ENCODE measurements around the gene RAB6D. TPM values are rescaled to one million over a fixed set of nuclear protein-coding genes. Genes with fewer than 3 reads are reported as not detected.
"Not testable (repeated sequence)": the region's sequence is repeated elsewhere in the genome, so short reads cannot be mapped to it uniquely, and the experiment has no call there.

RAB6D gene
- polyA plus RNA-seq, 3 donors, result 2.0 to 2.3 (median 2.0) TPM

- no peak for DNase-seq (ENCODE audit: low read depth in 3 of 3, low spot score in 2 of 3)
Measured at GRCh38 chr2:131367352-131367751, 3.4 kb upstream of the RAB6D start.

GRCh38 chr2:131366643-131367042, 2.7 kb upstream of the RAB6D start:
- no peak for DNase-seq (ENCODE audit: low read depth in 3 of 3, low spot score in 2 of 3)

GRCh38 chr2:131365452-131365851, 1.5 kb upstream of the RAB6D start:
- no peak for DNase-seq (ENCODE audit: low read depth in 3 of 3, low spot score in 2 of 3)

- not testable (repeated sequence) for DNase-seq (ENCODE audit: low read depth in 3 of 3, low spot score in 2 of 3)
Measured at GRCh38 chr2:131363213-131363612, 755 bp downstream of the RAB6D start.

GRCh38 chr2:131361773-131362172, 2.2 kb downstream of the RAB6D start:
- DNase-seq (ENCODE audit: low read depth in 3 of 3, low spot score in 2 of 3), result not testable (repeated sequence)

GRCh38 chr2:131353167-131353697, 10.7 kb downstream of the RAB6D start:
- DNase-seq (ENCODE audit: low read depth in 3 of 3, low spot score in 2 of 3), result not testable (repeated sequence)

GRCh38 chr2:131349021-131349420, 14.9 kb downstream of the RAB6D start:
- DNase-seq (ENCODE audit: low read depth in 3 of 3, low spot score in 2 of 3), result no peak

GRCh38 chr2:131347035-131347434, 16.9 kb downstream of the RAB6D start:
- not testable (repeated sequence) for DNase-seq (ENCODE audit: low read depth in 3 of 3, low spot score in 2 of 3)

GRCh38 chr2:131339307-131339706, 24.7 kb downstream of the RAB6D start:
- DNase-seq (ENCODE audit: low read depth in 3 of 3, low spot score in 2 of 3), result not testable (repeated sequence)

- DNase-seq (ENCODE audit: low read depth in 3 of 3, low spot score in 2 of 3), result peak in 1 of 3 donors; percentile 1
Measured at GRCh38 chr2:131335319-131335718, 28.6 kb downstream of the RAB6D start.

GRCh38 chr2:131332709-131333108, 31.3 kb downstream of the RAB6D start:
- not testable (repeated sequence) for DNase-seq (ENCODE audit: low read depth in 3 of 3, low spot score in 2 of 3)

GRCh38 chr2:131331000-131331399, 33.0 kb downstream of the RAB6D start:
- DNase-seq (ENCODE audit: low read depth in 3 of 3, low spot score in 2 of 3), result peak in 1 of 3 donors; percentile 13

GRCh38 chr2:131322209-131322608, 41.8 kb downstream of the RAB6D start:
- DNase-seq (ENCODE audit: low read depth in 3 of 3, low spot score in 2 of 3), result no peak

GRCh38 chr2:131321344-131321743, 42.6 kb downstream of the RAB6D start:
- not testable (repeated sequence) for DNase-seq (ENCODE audit: low read depth in 3 of 3, low spot score in 2 of 3)

GRCh38 chr2:131311001-131311400, 53.0 kb downstream of the RAB6D start:
- DNase-seq (ENCODE audit: low read depth in 3 of 3, low spot score in 2 of 3), result not testable (repeated sequence)

Other genes starting within 250 kb of the RAB6D start
- under 1 TPM; 0.03 to 0.24 (median 0.08) TPM for gene POTEE, start 154.6 kb downstream of the RAB6D start, polyA plus RNA-seq (ENCODE audit: insufficient read length in 3 of 3)
- under 1 TPM; 0.33 to 0.57 (median 0.45) TPM for gene TUBA3D, start 112.0 kb upstream of the RAB6D start, polyA plus RNA-seq (ENCODE audit: insufficient read length in 3 of 3)
- 10 to 100 TPM; 31.9 to 49.1 (median 33.2) TPM for gene MZT2A, start 128.2 kb upstream of the RAB6D start, polyA plus RNA-seq (ENCODE audit: insufficient read length in 3 of 3)
- 10 to 100 TPM; 11.7 to 14.5 (median 12.1) TPM for gene CCDC74A, start 163.7 kb upstream of the RAB6D start, polyA plus RNA-seq (ENCODE audit: insufficient read length in 3 of 3)

Data from right renal cortex interstitium (tissue), 3 donors.